Right cardiac atrium (tissue), 5 donors: Measurements from ENCODE around the gene CPZ. TPM values are rescaled to one million over a fixed set of nuclear protein-coding genes. Genes with fewer than 3 reads are reported as not detected.

Source experiments
- ATAC-seq, 2 donors: fragments of 200-7000 bp; cut with Tn5 transposase; one replicate each; pipeline versions ENCODE4 v1.8.0 to v1.9.1; 2020; ENCODE audit warnings: moderate library complexity in 2 of 2, mild to moderate bottlenecking in 1 of 2
- DNase-seq, 3 donors: peaks; one replicate each; pipeline ENCODE4 v3.0.0-alpha.2; 2020
- H3K27ac ChIP-seq: one replicate; pipeline ENCODE4 v1.5.1; 2013; ENCODE audit warnings: mild to moderate bottlenecking, low read length, control low read depth, moderate library complexity
- H3K27me3 ChIP-seq: one replicate; pipeline ENCODE4 v1.6.1; 2013; ENCODE audit not compliant: control insufficient read depth, insufficient read depth
- H3K4me1 ChIP-seq: one replicate; pipeline ENCODE4 v1.6.1; 2013; ENCODE audit warnings: low read length; ENCODE audit not compliant: control insufficient read depth, insufficient read depth
- H3K4me3 ChIP-seq: one replicate; pipeline ENCODE4 v1.5.1; 2013; ENCODE audit warnings: low read length, control low read depth
- H3K9me3 ChIP-seq: one replicate; pipeline ENCODE4 v1.6.1; 2013; ENCODE audit warnings: low read length; ENCODE audit not compliant: control insufficient read depth
- WGBS: extraction: QIAGEN DNeasy Blood & Tissue Kit; methylation state at CpG from one replicate; pipeline ENCODE4 v1.1.7; 2013; 5-methylcytosine and 5-hydroxymethylcytosine counted together
- intact Hi-C, 4 donors: fragments of 100-400 bp; cut with DNase I; formaldehyde crosslinking; loops; one replicate each; pipeline versions ENCODE4 v1.11.0 to v1.14.0; 2022 to 2023
- polyA plus RNA-seq: library from polyadenylated mRNA; stranded (reverse); fragments of 200-250 nt; gene quantifications from one replicate; pipeline ENCODE4 v1.2.3, GENCODE V29; 2013
- total RNA-seq, 4 donors: library from RNA; stranded (reverse); fragmentation: NEBNext Ultra II Directional; extraction: Animal tissue kit (Norgen Biotek cat#: 25700); gene quantifications; one replicate each; pipeline ENCODE4 v1.2.1, GENCODE V29; 2021
- donor health status: healthy with polysubstance abuse.
- donor health status: DM: no; HTN: yes; CAD: no.
- donor health status: DM: no; HTN: no; CAD: no.
- donor health status: DM: no; HTN: yes; CAD: no; lungs with severe emphysema.
- donor health status: DM: yes; HTN: yes; CAD: no.

The CPZ gene
- total and polyA plus RNA-seq, 5 donors, result 0.34 to 1.5 (median 1.2) TPM

DNA sequence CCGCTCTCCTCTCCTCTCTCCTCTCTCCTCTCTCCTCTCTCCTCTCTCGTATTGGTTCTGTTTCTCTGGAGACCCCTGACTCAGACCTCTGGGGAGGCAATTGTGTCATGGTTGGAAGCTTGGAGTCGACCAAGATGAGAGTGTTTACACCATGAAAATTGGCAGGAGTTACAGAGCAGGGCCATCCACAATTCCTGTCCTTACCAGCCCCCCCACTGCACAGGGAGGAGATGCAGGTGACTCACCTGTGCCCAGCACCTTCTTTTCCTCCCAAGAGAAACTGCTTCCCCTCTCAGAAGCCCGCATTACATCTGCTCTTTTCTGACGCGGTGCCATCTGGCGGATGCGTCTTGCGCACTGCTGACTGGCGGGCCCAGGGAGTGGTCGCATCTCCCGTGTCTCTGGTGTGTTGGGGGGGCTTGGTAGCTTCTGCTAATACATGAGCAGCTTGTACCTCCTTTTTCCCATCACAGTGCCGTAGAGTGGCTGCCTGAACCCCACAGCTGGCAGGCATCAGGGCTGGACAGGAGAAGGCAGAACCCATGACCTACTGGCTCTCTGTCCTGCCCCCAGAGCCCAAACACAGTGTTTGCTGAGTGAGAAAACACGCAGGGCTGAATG, 43.7 kb upstream of the CPZ start:
- H3K27me3 ChIP-seq, result no peaks in the 10 kb centered on the region
- intact Hi-C loops, result no loop called here
- no peaks in the 10 kb centered on the region for H3K9me3 ChIP-seq
- ATAC-seq (no peak), DNase-seq (peak in 1 of 3 donors; percentile 55)
- 77% methylated on average over 14 of the region's 14 CpGs for WGBS
- no peak overlapping the region for H3K27ac ChIP-seq
- H3K4me1 ChIP-seq, result no peaks in the 10 kb centered on the region
- H3K4me3 ChIP-seq, result no peak overlapping the region

DNA sequence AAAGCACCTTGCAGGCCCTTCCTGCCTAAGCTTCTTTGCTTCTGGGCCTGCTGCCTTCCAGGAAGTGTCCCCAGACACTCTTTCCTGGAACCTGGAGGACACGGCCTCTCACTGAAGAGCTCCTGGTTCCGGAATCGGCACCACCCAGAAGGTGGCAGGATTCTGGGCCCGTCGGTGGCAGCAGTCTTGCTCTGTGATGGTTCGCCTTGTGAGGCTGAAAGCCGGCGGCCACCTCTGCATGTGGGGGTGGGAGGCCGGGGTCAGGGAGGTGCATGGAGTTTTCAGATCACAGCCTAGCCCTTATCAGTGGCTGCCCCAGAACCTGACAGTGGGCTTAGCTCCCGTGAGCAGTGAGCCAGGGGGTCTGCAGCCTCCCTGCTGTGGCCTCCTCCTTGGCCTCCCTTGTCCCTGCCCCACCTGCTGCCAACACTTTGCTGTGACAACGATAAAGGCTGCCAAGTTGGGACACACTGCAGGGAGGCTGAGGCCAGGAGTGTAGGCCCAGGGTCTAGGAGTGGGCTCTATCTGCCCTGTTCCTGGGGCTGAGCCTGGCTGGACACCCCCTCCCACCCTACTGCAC, 43.1 kb upstream of the CPZ start:
- WGBS, result 74% methylated on average over 11 of the region's 11 CpGs
- DNase-seq, result peak in 1 of 3 donors; percentile 45
- H3K9me3 ChIP-seq, result no peaks in the 10 kb centered on the region
- ATAC-seq, result no peak
- no peaks in the 10 kb centered on the region for H3K4me1 ChIP-seq
- H3K27me3 ChIP-seq, result no peaks in the 10 kb centered on the region
- intact Hi-C loops, result no loop called here
- H3K4me3 ChIP-seq, result no peak overlapping the region
- H3K27ac ChIP-seq, result no peak overlapping the region

DNA sequence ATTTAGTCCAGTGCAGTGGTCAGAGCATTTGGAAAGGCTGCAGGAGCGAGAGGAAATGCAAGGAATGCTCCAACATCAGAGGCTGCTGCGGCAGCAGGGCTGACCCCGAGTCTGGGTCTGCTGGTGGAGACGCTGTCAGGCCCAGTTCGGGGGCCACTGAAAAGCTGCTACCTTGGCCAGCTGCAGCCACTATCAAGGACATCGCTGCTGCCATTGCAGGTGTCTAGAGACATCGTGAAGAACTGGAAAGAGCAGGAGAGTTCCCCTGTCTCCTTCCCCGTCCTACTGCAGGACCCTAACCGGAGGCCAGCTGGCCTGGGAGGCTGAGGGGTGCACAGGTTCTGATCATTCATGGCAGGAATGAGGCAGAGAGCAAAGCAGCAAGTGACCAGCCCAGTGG, 41.9 kb upstream of the CPZ start:
- Histone ChIP-seq H3K9me3 (no peaks in the 10 kb centered on the region), H3K27ac (no peak overlapping the region), H3K27me3 (no peaks in the 10 kb centered on the region), H3K4me3 (no peak overlapping the region), H3K4me1 (no peaks in the 10 kb centered on the region)
- intact Hi-C loops, result no loop called here
- DNase-seq (no peak), ATAC-seq (no peak)
- 70% methylated on average over 9 of the region's 9 CpGs for WGBS

DNA sequence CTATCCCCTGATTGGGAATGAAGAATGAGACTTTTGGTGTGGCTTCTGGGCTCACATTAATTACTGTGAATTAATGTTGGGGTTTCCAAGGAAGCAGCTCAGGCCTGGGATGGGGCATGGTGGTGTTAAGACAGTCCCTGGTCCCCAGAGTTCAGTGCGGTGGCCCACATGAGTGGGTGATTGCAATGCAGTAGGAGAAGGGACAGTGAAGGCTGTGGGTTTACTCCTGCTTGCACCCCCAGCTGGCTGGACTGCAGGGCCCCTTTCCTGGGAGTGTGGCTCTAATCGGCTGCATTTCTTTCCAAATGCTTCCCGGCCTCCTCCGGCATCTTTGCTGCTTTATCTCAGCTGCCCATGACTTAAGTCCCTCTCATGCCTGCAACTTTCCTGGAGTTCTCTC, 40.5 kb upstream of the CPZ start:
- intact Hi-C loops, result no loop called here
- no peaks in the 10 kb centered on the region for H3K4me1 ChIP-seq
- H3K4me3 ChIP-seq, result no peak overlapping the region
- ATAC-seq, result no peak
- WGBS, result 77% methylated on average over 4 of the region's 4 CpGs
- no peak for DNase-seq
- H3K9me3 ChIP-seq, result no peaks in the 10 kb centered on the region
- H3K27me3 ChIP-seq, result no peaks in the 10 kb centered on the region
- H3K27ac ChIP-seq, result no peak overlapping the region

DNA sequence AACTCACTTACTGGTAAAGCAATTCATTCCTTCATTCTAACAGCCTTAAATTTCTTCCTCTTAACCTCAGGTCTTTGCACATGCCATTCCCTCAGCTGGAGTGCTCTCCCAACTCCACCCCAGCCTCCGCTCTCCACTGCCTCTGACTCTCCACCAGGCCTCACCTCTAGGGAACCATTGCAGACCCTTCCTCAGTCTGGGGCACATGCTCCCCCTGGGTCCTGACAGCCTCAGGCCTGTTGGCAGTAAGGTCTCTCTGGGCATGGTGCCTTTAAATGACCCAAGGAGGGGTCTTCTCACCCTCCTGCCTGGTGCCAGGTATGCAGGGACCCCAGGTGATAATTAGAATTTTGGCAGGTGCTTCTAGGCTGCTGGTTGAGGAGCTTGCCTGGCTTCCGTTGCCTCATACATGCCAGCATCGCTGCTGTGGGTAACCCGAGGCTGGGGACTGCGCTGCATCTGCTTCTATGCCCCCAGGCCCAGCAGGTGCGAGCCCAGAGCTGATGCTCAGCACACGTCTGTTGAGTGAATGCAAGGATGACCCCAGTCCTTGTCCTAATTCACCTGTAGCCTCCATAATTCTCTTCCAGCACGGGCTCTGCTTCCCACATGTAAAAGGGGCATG, 39.9 kb upstream of the CPZ start:
- no peak for ATAC-seq
- Histone ChIP-seq H3K4me1 (no peaks in the 10 kb centered on the region), H3K27me3 (no peaks in the 10 kb centered on the region), H3K4me3 (no peak overlapping the region), H3K27ac (no peak overlapping the region), H3K9me3 (no peaks in the 10 kb centered on the region)
- intact Hi-C loops, result no loop called here
- WGBS, result 68% methylated on average over 8 of the region's 8 CpGs
- no peak for DNase-seq

DNA sequence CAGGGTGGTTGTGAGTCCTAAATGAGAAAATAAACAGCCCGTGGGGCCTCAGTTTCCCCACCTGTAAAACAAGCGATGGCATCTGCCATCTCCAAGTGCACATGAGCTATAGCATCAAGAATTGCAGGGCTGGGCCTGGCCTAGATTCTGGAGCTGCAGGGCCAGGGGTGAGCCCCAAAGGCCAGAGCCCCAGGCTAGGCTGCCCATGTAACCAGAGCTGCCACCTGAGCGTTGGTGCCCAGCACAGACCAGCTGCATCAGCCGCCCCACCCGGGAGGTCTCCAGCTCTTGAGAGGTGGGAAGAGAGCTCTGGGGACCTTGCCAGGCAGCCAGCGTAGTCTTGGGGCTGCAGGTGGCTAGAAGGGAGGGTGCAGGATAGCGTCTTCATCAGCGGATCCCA, 39.3 kb upstream of the CPZ start:
- Histone ChIP-seq H3K4me1 (no peaks in the 10 kb centered on the region), H3K9me3 (no peaks in the 10 kb centered on the region), H3K4me3 (no peak overlapping the region), H3K27me3 (no peaks in the 10 kb centered on the region), H3K27ac (no peak overlapping the region)
- ATAC-seq, result no peak
- WGBS, result 87% methylated on average over 8 of the region's 8 CpGs
- intact Hi-C loops, result no loop called here
- DNase-seq, result no peak

DNA sequence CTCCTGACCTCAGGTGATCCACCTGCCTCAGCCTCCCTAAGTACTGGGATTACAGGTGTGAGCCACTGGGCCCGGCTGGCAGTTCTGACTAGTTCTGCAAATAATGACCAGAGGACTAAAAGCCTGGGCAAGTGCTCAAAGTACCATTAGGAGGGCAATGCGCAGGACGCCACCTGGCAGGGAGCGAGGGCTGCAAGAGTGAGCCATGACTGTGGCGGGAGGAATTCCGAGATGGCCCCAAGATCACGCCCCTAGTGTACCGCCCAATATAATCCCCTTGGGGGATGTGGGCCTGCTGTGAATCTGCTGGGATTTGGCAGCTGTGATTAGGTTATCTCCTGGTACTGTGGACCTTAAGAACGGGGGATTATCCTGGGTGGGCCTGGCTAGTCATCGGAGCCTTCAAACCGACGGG, 38.6 kb upstream of the CPZ start:
- Histone ChIP-seq H3K27ac (no peak overlapping the region), H3K4me3 (no peak overlapping the region), H3K4me1 (no peaks in the 10 kb centered on the region), H3K27me3 (no peaks in the 10 kb centered on the region), H3K9me3 (no peaks in the 10 kb centered on the region)
- WGBS, result 73% methylated on average over 12 of the region's 12 CpGs
- DNase-seq (no peak), ATAC-seq (no peak)
- intact Hi-C loops, result no loop called here

DNA sequence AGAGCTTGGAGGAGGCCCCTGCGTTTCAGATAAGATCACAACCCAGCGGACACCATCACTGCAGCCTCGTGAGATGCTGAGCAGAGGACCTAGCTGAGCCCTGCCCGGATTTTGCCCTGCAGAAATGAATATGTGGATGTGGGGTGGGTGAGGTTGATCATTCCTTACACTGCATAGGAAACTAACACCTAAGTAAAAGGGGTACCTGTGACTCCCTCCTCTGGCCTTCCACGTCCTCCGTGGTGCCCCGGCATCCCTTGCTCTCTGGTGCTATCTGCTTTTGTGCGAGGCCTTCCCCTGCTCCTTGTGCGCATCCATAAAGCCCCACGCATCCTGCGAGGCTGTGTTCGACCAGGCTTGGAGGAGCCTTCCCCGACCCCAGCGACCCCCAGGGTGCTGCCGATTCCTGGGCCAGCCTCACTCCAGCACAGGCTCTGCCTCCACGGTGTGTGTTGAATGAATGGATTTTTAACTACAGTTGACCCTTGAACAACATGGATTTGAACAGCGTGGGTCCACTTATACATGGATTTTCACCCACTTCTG, 37.9 kb upstream of the CPZ start:
- DNase-seq (peak in 1 of 3 donors; percentile 35), ATAC-seq (no peak)
- 82% methylated on average over 17 of the region's 17 CpGs for WGBS
- Histone ChIP-seq H3K27ac (no peak overlapping the region), H3K9me3 (no peaks in the 10 kb centered on the region), H3K4me3 (no peak overlapping the region), H3K27me3 (no peaks in the 10 kb centered on the region), H3K4me1 (no peaks in the 10 kb centered on the region)
- intact Hi-C loops, result no loop called here

DNA sequence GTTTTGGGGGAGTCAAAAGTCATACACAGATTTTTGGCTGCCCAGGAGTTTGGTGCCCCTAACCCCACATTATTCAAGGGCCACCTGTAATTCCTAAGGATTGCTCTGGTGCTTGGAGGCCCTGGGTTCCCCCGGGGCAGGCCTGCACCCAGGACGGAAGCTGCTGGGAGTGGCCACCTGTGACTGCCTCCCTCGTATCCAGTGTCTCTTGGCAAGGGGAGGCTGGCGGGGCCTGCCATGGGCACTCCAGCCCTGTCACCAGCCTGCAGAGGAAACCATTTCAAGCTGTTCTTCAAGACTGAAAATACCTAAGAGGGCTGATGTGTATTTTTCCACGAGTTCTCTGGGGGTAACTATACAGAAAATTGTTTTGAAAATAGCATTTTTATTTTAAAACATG, 36.8 kb upstream of the CPZ start:
- ATAC-seq (no peak), DNase-seq (no peak)
- intact Hi-C loops, result no loop called here
- no peaks in the 10 kb centered on the region for H3K9me3 ChIP-seq
- H3K27me3 ChIP-seq, result no peaks in the 10 kb centered on the region
- WGBS, result 75% methylated on average over 5 of the region's 5 CpGs
- H3K27ac ChIP-seq, result no peak overlapping the region
- H3K4me1 ChIP-seq, result no peaks in the 10 kb centered on the region
- H3K4me3 ChIP-seq, result no peak overlapping the region

DNA sequence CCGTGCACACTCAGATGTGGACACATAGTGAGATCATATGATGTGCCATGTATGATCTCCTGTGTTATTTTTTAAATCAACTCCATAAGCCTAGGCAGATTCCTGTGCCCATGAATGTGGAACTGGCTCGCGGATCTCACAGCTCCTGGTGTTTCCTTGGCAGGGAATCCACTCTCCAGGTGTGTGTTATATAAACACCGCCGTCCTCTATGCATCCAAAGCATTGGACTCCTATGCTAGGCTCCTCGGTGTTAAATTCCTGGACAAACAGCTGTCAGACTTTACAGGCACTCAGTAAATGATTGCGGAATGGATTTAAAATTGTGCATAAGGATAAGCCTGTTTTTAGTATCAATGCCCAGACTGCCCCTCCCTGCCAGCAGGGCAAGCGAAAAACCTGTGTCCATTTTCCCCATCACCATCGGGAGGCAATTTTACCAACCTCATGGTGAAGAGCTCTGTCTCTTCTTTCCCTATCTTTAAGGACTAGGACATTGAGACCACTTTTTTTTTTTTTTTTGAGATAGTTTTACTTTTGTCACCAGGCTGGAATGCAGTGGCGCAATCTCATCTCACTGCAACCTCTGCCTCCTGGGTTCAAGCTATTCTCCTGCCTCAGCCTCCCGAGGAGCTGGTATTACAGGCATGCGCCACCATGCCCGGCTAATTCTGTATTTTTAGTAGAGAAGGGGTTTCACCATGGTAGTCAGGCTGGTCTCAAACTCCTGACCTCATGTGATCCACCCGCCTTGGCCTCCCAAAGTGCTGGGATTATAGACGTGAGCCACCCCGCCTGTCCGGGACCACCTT, 36.0 kb upstream of the CPZ start:
- no peak for ATAC-seq
- intact Hi-C loops, result no loop called here
- H3K4me3 ChIP-seq, result no peak overlapping the region
- 75% methylated on average over 17 of the region's 17 CpGs for WGBS
- H3K27me3 ChIP-seq, result no peaks in the 10 kb centered on the region
- DNase-seq, result no peak
- H3K27ac ChIP-seq, result no peak overlapping the region
- no peaks in the 10 kb centered on the region for H3K9me3 ChIP-seq
- H3K4me1 ChIP-seq, result no peaks in the 10 kb centered on the region
